K562 (cell line): ENCODE results near the gene FGF11. TPM values are rescaled to one million over a fixed set of nuclear protein-coding genes. Genes with fewer than 3 reads are reported as not detected.

Experiments
- ATAC-seq: fragments of 200-7000 bp; cut with Tn5 transposase; 3 replicates; pipeline ENCODE4 v1.9.1; 2020; ENCODE audit warnings: moderate library complexity
- BruUV-seq: library from RNA; stranded (reverse); fragments of 400-500 nt; replicated peaks from 2 replicates; lab custom pipeline; 2021; lab: Mats Ljungman, UMichigan
- CTCF ChIA-PET: fragments of 300-600 bp; formaldehyde crosslinking; extraction: SDS; loops from one replicate; lab custom pipeline; 2021; ENCODE audit warnings: low intra/inter-chr PET ratio; lab: Yijun Ruan, JAX
- POLR2A ChIA-PET: fragments of 300-600, 350-650 bp; sonication (Branson Sonifier 250); formaldehyde crosslinking; extraction: SDS; loops from one replicate; lab custom pipeline; 2021; ENCODE audit warnings: antibody characterized with exemption, inconsistent platforms; lab: Yijun Ruan, JAX
- DNase-seq, 4 experiments: peaks; one replicate each; pipeline versions ENCODE4 v3.0.0 to v3.0.0-alpha.2; 2011 to 2018; ENCODE audit warnings: low spot score in 3 of 4, mixed read lengths in 3 of 4; ENCODE audit errors: extremely low read depth in 1 of 4
- FAIRE-seq: peaks from 2 replicates; lab custom pipeline; 2011; peaks lifted over from hg19 to GRCh38; lab: Jason Lieb, UNC
- H2AFZ ChIP-seq: 2 replicates; pipeline ENCODE4 v1.6.0; 2011; ENCODE audit warnings: low read depth, low read length, control low read depth, inconsistent platforms
- H3K27ac ChIP-seq: fragments of 200-600 bp; 3 replicates; pipeline ENCODE4 v1.8.0; 2011; ENCODE audit warnings: low read depth, mild to moderate bottlenecking, control low read depth, inconsistent platforms, low read length, moderate library complexity, mixed read lengths; ENCODE audit errors: extremely low read depth
- H3K27me3 ChIP-seq, 2 experiments: fragments of 300-600 bp in 1 of 2; 2 replicates in 1 of 2; 3 replicates in 1 of 2; pipeline versions ENCODE4 v1.6.0 to v1.8.0; 2011; ENCODE audit warnings: inconsistent platforms in 2 of 2, low read length in 2 of 2, mild to moderate bottlenecking in 1 of 2, mixed read lengths in 1 of 2, moderate library complexity in 1 of 2; ENCODE audit not compliant: control insufficient read depth in 2 of 2, insufficient read depth in 2 of 2
- H3K36me3 ChIP-seq: fragments of 300-600 bp; 3 replicates; pipeline ENCODE4 v1.8.0; 2011; ENCODE audit warnings: mild to moderate bottlenecking, low read length, inconsistent platforms; ENCODE audit not compliant: control insufficient read depth, insufficient read depth
- H3K4me1 ChIP-seq, 2 experiments: fragments of 200-600 bp in 1 of 2; replicated peaks in 1 of 2; 2 replicates in 1 of 2; 3 replicates in 1 of 2; pipeline versions ENCODE4 v1.5.1 to v1.8.0; 2011; ENCODE audit warnings: inconsistent platforms in 2 of 2, low read length in 2 of 2, mild to moderate bottlenecking in 1 of 2, mixed read lengths in 1 of 2, moderate library complexity in 1 of 2; ENCODE audit not compliant: control insufficient read depth in 2 of 2, insufficient read depth in 2 of 2
- H3K4me2 ChIP-seq: 2 replicates; pipeline ENCODE4 v1.6.1; 2011; ENCODE audit warnings: low read length, control low read depth, inconsistent platforms, mixed read lengths; ENCODE audit not compliant: insufficient read depth
- H3K4me3 ChIP-seq: fragments of 200-600 bp; sonication (generic), shearing (Covaris generic); 2 replicates; pipeline ENCODE4 v1.5.1; 2016; ENCODE audit warnings: control low read depth, inconsistent platforms
- H3K79me2 ChIP-seq: fragments of 200-600 bp; 3 replicates; pipeline ENCODE4 v1.8.0; 2011; ENCODE audit warnings: low read length, inconsistent platforms; ENCODE audit not compliant: control insufficient read depth, insufficient read depth
- H3K9ac ChIP-seq, 2 experiments: 2 replicates each; pipeline versions ENCODE4 v1.6.0 to v1.6.1; 2011; ENCODE audit warnings: low read depth in 2 of 2, low read length in 2 of 2, control low read depth in 1 of 2, inconsistent platforms in 1 of 2, mild to moderate bottlenecking in 1 of 2, mixed read lengths in 1 of 2; ENCODE audit not compliant: insufficient read depth in 1 of 2
- H3K9me1 ChIP-seq: one replicate; pipeline ENCODE4 v1.6.0; 2011; ENCODE audit warnings: inconsistent platforms, mild to moderate bottlenecking, low read length, moderate library complexity; ENCODE audit not compliant: control insufficient read depth, insufficient read depth
- H3K9me3 ChIP-seq: replicated peaks from 2 replicates; pipeline ENCODE4 v1.5.1; 2011; ENCODE audit warnings: low read depth, low read length, inconsistent platforms; ENCODE audit not compliant: control insufficient read depth, insufficient read depth
- H4K20me1 ChIP-seq: replicated peaks from 2 replicates; pipeline ENCODE4 v1.6.1; 2011; ENCODE audit warnings: low read length, inconsistent platforms, mixed read lengths; ENCODE audit not compliant: control insufficient read depth, insufficient read depth
- CEBPG ChIP-seq, 3 experiments: fragments of 200-800 bp in 1 of 3; sonication (Bioruptor generic) in 1 of 3; sonication (generic) in 1 of 3; formaldehyde crosslinking in 1 of 3; IDR thresholded peaks in 2 of 3; conservative IDR thresholded peaks in 1 of 3; 2 replicates each; pipeline versions ENCODE4 v1.6.1 to v1.8.0; 2016 to 2022; ENCODE audit warnings: missing compliant biosample characterization in 2 of 3, missing genetic modification characterization in 2 of 3, mild to moderate bottlenecking in 1 of 3, missing genetic modification reagents in 1 of 3
- CREB1 ChIP-seq, 2 experiments: sonication (generic) in 1 of 2; formaldehyde crosslinking in 1 of 2; IDR thresholded peaks; 2 replicates each; pipeline versions ENCODE4 v1.6.1 to v1.8.0; 2012 to 2022; ENCODE audit warnings: inconsistent platforms in 1 of 2, mild to moderate bottlenecking in 1 of 2, missing genetic modification reagents in 1 of 2, moderate library complexity in 1 of 2
- CUX1 ChIP-seq: fragments of 200-800 bp; sonication (Bioruptor generic); IDR thresholded peaks from 2 replicates; pipeline ENCODE4 v1.6.1; 2016; ENCODE audit warnings: missing genetic modification characterization, missing compliant biosample characterization
- KAT7 ChIP-seq: sonication (generic); formaldehyde crosslinking; IDR thresholded peaks from 2 replicates; pipeline ENCODE4 v1.8.0; 2022; ENCODE audit warnings: missing genetic modification reagents, mild to moderate bottlenecking, borderline replicate concordance
- MBD2 ChIP-seq: sonication (generic); IDR thresholded peaks from 2 replicates; pipeline ENCODE4 v1.6.1; 2016; ENCODE audit warnings: low read depth, borderline replicate concordance
- PHF8 ChIP-seq: fragments of 200-600 bp; sonication (generic); IDR thresholded peaks from 2 replicates; pipeline ENCODE4 v1.6.1; 2012; ENCODE audit warnings: mixed run types, mild to moderate bottlenecking, inconsistent platforms, low read length, moderate library complexity, borderline replicate concordance
- SIN3A ChIP-seq, 2 experiments: fragments of 150-350 bp in 1 of 2; IDR thresholded peaks; 2 replicates each; pipeline ENCODE4 v1.6.1; 2011 to 2016; ENCODE audit warnings: borderline replicate concordance in 2 of 2, low read depth in 2 of 2, low read length in 2 of 2, mild to moderate bottlenecking in 2 of 2, moderate library complexity in 2 of 2; ENCODE audit not compliant: control insufficient read depth in 1 of 2
- SIN3B ChIP-seq: fragments of 450-650 bp; IDR thresholded peaks from 2 replicates; pipeline ENCODE4 v1.6.1; 2017; ENCODE audit warnings: low read depth, mild to moderate bottlenecking, moderate library complexity
- SP2 ChIP-seq: IDR thresholded peaks from 2 replicates; pipeline ENCODE4 v1.6.1; 2011; ENCODE audit warnings: mild to moderate bottlenecking, low read depth, low read length, moderate library complexity; ENCODE audit not compliant: poor library complexity, severe bottlenecking; ENCODE audit errors: extremely low read depth
- ZBTB1 ChIP-seq: sonication (generic); formaldehyde crosslinking; IDR thresholded peaks from 2 replicates; pipeline ENCODE4 v1.8.1; 2023; ENCODE audit warnings: missing genetic modification reagents, low read depth, mild to moderate bottlenecking, borderline replicate concordance
- ZNF143 ChIP-seq: sonication (generic); formaldehyde crosslinking; IDR thresholded peaks from 2 replicates; pipeline ENCODE4 v1.9.0; 2022; ENCODE audit warnings: mild to moderate bottlenecking, missing genetic modification reagents
- WGBS: fragments of 100-300 bp; shearing (Covaris generic); methylation state at CpG from one replicate; pipeline ENCODE4 v1.1.6; 2016; ENCODE audit warnings: low coverage, mixed read lengths; ENCODE audit not compliant: insufficient coverage; ENCODE audit errors: missing lambda C conversion rate; 5-methylcytosine and 5-hydroxymethylcytosine counted together
- in situ Hi-C: fragments of 300-500 bp; cut with MboI; formaldehyde crosslinking; loops from 4 replicates; pipeline ENCODE4 v1.15.0; 2018; ENCODE audit warnings: inconsistent platforms, mixed read lengths
- intact Hi-C: fragments of 100-400 bp; cut with micrococcal nuclease; formaldehyde crosslinking; loops from 2 replicates; pipeline ENCODE4 v1.14.2; 2022
- polyA plus RNA-seq, 8 experiments: library from polyadenylated mRNA; depleted of rRNA in 4 of 8; stranded (reverse) in 5 of 8; unstranded in 3 of 8; fragments of >200 nt; fragmentation: Nextera tagmentation in 2 of 8; fragmentation: Illumina TruSeq in 1 of 8; extraction: Ambion mirVana in 2 of 8; extraction: Trizol in 1 of 8; gene quantifications; 2 replicates each; pipeline versions ENCODE4 v1.2.1 to v1.2.3, GENCODE V29; 2011 to 2014; ENCODE audit warnings: inconsistent platforms in 1 of 8, missing spikeins in 1 of 8
- total RNA-seq, 7 experiments: library from RNA; depleted of rRNA in 6 of 7; stranded (reverse); fragments of >200 nt in 6 of 7; fragmentation: Illumina TruSeq in 2 of 7; extraction: Trizol in 2 of 7; gene quantifications; 2 replicates each; pipeline versions ENCODE4 v1.2.1 to v1.2.3, GENCODE V29; 2011 to 2021; ENCODE audit warnings: low replicate concordance in 1 of 7

Gene FGF11
- total and polyA plus RNA-seq, 9 of the 15 experiments (the other 6 are each of a cell fraction or from before 2014, with no cell fraction given): 1.2 to 7.5 (median 3.0) TPM

- DNase-seq: no peak
- peak overlapping the region; percentile 77 for H2AFZ ChIP-seq
- H3K9me3 ChIP-seq: no peaks in the 10 kb centered on the region
- no peaks in the 10 kb centered on the region for H4K20me1 ChIP-seq
- FAIRE-seq: no peak
- peaks cover 28% of the 10 kb centered on the region; the same call in 2 of the 3 replicates for H3K36me3 ChIP-seq
- H3K9me1 ChIP-seq: no peaks in the 10 kb centered on the region
- H3K4me3 ChIP-seq: peak overlapping the region; percentile 63
- no peak for ATAC-seq
- no peaks in the 10 kb centered on the region for H3K27me3 ChIP-seq
- H3K27ac ChIP-seq: peak overlapping the region; percentile 100
- H3K79me2 ChIP-seq: peaks cover 57% of the 10 kb centered on the region
- TSS peak; percentile 52 for BruUV-seq
- in situ Hi-C loops (no loop called here), intact Hi-C loops (loop anchor here (2.0 to 5.0 kb wide), 4 partner anchors 48 to 133 kb away; partner anchors contain the start of genes FGF11, KCTD11, SENP3 and TMEM102)
- peak overlapping the region; percentile 86 to 99 for H3K9ac ChIP-seq
- WGBS: 0% methylated on average over 15 of the region's 19 CpGs
- peaks cover 16 to 31% of the 10 kb centered on the region in 2 experiments; a peak in 4 of 5 replicates for H3K4me1 ChIP-seq
- CTCF ChIA-PET: no interaction called here
- peak overlapping the region; percentile 97 for H3K4me2 ChIP-seq
- POLR2A ChIA-PET: interaction anchor here (0.5 to 4.0 kb wide), 37 partner anchors 9 to 688 kb away, joined by 3 to 25 read pairs (median 4); partner anchors contain the start of genes ATP1B2, CD68, PLSCR3 and SPEM1
- TF ChIP-seq SIN3B (no peak), KAT7 (CRISPR knock-in tag) (peak; percentile 86; the same call in 1 of the 2 replicates), CUX1 (CRISPR knock-in tag) (no peak), ZBTB1 (CRISPR knock-in tag) (no peak), ZNF143 (no peak; the same call in 1 of the 2 replicates), SP2 (no peak), MBD2 (0 out of 2 replicates have a peak, but pooled peaks have one; percentile 0), PHF8 (no peak), CEBPG (CRISPR knock-in tag; IDR thresholded peaks at IDR 0.05) (no peak), CEBPG (tag; conservative IDR thresholded peaks at IDR 0.05 in 1 of 2, IDR thresholded peaks at IDR 0.05 in 1 of 2) (no peak), CREB1 (IDR thresholded peaks at IDR 0.05) (0 out of 2 replicates have a peak, but pooled peaks have one; percentile 10), CREB1 (CRISPR knock-in tag; IDR thresholded peaks at IDR 0.05) (no peak), SIN3A (IDR thresholded peaks at IDR 0.05; ENCODE audit: borderline replicate concordance in 2 of 2, control insufficient read depth in 1 of 2, low read depth in 2 of 2, low read length in 2 of 2) (no peak; a peak in 2 of 4 replicates)
Observed at GRCh38 chr17:7484919-7485377, 45.6 kb downstream of the FGF11 start.
